Measurements from ENCODE around the gene GRM4.

The GRM4 gene

DNA sequence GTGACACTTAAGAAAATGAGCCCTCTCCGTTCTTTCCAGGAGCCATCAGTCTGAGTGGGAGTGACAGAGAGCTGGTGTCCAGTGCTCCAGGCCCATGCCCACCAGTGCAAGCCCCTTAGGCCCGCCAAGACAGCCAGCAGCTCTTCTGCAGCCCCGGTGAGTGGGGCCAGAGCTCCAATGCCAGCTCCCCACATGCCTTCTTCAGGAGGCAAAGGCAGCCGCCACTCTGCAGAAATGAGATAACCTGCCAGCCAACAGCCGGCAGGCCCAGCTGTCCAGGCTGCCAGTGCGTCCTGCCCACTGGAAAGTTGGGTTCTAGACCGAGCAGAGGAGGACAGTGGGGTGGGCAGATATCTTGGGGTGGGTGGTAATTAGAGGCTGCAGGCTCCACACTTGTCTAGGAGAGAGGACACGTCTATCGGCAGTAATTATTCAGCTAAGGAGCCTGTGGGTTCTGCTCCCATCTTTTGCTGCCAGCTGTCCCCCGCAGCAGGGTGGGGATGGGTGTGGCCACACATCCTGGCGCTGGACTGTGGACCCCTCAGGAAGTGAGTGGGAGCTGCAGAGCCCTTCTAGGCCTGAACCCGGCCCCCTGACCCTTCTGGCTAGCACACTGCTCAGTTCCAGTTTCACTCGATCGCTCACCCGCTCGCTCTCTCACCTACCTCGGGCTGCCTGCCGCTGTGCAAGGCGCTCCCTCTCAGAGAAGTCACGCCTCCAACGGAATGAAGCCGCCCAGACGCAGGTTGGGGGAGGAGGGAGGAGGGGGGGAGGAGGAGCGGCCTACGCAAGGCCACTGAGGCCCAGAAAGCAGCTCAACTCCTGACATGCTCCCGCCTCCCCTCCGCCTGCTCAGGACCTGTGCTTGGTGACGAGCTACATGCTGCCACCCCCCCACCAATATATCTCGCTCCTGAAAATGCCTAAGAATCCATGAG, 3.6 kb downstream of the GRM4 start:
- no peak for DNase-seq (ENCODE audit: low read depth)

DNA sequence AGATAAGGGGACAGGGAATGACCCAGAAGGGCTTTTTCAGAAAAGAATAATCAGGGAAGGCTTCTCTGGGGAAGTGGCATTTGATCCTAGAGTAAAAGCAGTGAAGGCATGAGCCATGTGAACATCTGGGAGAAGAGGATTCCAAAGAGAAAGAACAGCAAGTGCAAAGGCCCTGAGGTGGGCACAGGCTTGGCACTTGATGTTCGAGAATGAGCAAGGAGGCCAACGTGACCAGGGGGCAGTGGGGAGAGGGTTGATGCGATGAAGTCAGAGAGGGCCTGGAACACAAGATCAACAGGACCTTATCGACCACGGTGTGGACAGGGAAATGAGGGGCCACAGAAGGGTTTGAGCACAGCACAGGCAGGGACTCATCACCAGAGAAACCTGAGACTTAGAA, 5.8 kb downstream of the GRM4 start:
- DNase-seq (ENCODE audit: low read depth) = no peak

GRCh38 chr6:34138914-34139510, 6.9 kb downstream of the GRM4 start:
- no peak for DNase-seq (ENCODE audit: low read depth)

GRCh38 chr6:34138191-34138590, 7.7 kb downstream of the GRM4 start:
- DNase-seq (ENCODE audit: low read depth) = no peak

DNA sequence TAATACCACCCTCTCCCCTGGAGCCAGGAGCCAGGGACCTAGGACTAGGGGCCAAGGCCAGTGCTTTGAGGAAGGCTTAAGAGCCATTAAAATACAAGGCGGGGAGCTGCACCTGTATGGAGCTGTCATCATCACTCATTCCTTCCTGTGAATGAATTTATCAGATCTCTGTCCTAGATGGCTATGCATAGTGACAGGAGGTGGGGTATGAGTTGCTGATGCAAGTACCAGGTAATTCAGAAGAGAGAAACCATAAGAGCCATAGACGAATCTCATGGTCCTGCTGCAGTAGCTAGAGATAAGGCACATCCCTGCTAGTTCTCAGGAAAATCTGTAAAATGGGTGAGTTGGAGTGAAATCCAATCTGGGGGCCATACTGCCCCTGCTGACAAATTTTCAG, 10.3 kb downstream of the GRM4 start:
- DNase-seq (ENCODE audit: low read depth) = no peak

DNA sequence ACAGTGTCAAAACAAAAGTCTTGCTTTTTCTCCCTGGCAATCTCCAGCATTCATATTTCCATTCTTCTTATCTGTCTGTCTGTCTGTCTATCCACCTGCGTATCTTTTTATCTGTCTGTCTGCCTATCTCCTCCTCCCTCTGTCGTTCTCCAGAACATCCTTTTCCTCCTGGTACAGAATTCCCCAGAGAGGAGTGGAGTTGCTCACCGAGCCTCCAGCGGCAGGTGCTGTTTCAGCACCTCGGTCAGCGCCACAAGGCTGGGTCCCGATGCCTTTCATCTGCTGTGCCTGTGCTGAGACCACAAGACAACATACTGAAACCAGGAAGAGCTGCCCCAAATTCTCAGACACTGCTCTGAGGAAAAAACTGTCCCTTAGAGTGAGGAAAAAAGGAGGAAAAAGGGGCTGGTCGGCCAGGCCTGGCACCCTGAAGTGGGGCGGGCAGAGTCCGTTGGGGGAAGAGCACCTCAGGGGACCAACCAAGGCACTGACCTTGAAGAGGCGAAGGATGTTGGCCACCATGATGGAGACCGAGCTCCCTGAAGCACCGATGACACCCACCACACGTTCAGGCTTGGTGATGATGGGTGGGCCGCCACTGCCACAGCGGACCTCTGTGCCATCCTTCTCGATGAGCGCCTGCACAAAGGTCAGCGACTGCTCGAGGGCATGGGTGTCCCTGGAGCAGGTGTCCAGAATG, 13.3 kb downstream of the GRM4 start:
- DNase-seq (ENCODE audit: low read depth) = no peak

DNA sequence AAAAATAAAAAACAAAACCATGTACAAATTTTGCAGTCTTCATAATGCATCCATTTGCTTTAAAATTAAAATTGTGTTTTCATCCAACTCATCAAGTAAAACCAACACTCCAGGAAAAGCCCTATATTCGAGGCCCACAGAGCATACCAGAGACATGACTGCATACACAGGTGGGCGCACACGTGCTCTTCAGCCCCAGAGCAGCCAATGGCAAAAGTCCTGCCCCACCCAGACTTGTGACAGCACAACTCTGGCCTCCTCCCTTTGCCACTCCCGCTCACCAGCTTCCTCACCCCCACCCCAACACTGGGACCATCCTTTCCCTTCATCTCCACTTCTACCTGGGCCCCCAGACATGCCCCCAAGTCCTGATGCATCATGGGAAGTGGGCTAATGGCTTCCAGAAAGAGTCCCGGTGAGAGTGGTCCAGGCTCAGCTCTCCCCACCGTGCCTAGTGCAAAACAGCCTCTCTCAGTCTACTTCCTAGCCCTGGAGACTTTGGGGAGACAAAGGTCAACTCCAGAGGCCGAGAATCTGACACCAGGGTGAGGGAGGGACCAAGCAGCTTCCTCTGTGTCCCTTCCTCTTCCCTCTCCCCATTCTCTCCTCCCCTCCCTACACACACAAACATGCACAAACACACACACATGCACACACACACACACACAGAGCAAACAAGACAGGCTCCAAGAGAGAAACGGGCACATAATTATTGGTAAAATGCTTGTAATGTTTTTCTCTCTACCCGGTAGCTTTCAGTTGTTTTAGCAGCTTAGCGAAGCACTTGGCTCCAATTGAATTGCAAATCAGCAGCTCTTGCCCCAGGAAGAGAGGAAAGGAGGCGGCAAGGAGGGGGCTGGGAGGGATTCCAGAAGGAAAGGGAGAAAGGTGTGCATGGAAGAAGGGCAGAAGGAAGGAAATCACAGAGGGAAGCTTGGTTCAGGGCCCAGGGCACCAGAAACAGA, 14.3 kb downstream of the GRM4 start:
- DNase-seq (ENCODE audit: low read depth) = no peak

DNA sequence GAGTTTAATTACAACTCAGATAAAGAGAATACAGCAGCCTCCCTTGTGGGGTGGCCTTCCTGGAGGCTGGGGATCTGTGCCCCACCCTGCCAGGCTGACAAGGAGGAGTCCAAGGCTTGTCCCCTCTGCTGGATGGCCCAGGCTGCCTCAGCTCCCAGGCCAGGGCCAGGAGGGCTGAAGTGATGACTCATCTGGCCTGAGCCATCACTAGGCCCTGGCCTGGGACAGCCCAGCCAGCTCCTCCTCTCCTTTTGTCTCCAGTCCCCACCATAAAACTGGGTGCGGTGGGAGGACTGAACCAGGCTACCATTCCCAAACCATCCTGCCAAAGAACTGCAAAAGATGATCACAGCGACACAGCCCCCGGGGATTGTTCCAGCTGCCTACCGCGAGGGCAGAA, 15.0 kb downstream of the GRM4 start:
- DNase-seq (ENCODE audit: low read depth) = no peak

- DNase-seq (ENCODE audit: low read depth) = no peak
These were observed 16.1 kb downstream of the GRM4 start for GRCh38 chr6:34129753-34130152.

- DNase-seq (ENCODE audit: low read depth) = no peak
These were observed 17.8 kb downstream of the GRM4 start for GRCh38 chr6:34128045-34128444.

DNA sequence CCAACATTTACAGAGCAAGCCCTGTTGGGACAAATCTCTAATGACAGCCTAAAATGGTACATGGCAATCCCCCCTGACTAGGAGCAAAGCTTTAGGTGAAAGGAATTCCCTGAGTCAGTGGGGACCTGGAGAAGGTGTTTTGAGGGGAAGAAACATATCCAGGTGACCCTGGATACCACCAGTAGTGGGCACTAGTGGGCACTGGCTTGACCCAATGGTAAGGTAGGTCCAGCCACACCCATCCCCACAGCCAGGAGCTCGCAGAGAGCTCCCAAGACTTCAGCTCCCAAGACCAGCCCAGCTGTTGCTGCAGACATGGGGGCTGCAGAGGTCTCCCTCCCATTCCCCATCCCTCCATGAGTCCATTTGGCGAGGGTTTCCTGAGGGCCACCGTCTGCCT, 19.5 kb downstream of the GRM4 start:
- no peak for DNase-seq (ENCODE audit: low read depth)

DNA sequence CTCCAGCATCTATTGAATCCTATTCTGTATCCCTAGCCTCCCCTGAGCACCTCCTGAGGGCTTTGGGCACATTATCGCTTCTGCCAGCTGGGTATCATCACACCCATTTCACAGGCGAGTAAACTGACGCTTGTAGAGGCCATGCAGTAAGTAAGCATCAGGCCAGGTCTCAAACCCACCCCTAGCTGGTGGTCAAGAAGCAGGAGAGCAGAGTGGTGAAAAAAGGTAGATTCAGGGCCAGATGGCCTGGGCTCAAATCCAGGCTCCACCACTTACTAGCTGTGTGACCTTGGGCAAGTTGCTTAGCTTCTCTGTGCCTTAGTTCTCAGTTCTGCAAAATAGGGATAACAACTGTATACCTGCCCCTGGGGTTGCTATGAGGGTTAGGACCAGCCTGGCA, 19.9 kb downstream of the GRM4 start:
- no peak for DNase-seq (ENCODE audit: low read depth)

GRCh38 chr6:34120953-34121675, 24.8 kb downstream of the GRM4 start:
- no peak for DNase-seq (ENCODE audit: low read depth)

DNA sequence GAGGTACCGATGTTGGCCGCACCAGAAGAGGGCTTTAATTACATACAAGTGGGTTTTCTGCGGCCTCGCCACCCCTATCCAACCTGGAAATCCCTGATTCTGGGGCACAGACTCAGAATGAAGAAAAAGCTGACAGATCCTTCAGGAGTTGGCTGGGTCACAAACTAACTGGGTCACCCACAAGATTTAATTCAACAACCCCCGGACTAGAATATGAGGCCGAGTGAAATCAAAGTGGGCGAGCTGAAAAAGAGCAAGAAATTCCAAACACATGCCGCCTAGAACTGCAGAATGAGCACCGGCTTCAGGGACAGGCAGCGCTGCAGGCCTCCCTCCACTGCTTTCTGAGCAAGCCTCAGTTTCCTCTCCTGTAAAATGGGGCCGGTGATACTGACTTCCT, 30.0 kb downstream of the GRM4 start:
- no peak for DNase-seq (ENCODE audit: low read depth)

GRCh38 chr6:34115403-34115795, 30.5 kb downstream of the GRM4 start:
- DNase-seq (ENCODE audit: low read depth) = no peak

DNA sequence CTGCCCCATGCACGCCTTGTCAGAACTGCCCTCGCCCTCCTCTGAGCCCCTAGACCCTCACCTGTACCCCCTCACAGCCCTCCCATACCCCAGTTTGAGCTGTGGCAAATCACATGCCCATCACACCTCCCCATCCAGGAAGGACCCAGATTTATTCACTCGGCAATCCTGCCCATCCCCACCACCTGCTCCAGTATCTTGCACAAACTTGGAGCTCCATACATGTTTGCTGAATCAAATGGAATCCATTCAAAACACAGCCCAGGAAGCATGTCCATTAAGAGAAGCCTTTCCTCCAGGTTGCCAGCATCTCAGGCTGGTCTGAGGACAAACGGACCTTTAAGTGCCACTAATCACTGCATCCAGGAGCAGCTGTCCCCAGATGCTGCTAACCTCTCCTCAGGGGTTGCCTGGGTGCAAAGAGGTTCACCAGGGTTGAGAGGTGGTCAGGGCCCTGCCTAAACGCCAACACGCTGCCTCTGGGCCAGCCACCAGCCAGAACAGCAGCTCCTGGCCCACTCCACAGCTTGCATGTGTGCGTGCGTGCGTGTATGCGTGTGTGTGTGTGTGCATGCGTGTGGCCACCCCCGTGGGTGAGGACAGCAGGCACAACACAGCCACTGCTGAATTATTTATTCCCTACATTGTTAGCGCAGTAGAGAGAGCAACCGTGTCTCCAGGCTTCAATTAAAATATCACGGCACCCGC, 31.0 kb downstream of the GRM4 start:
- DNase-seq (ENCODE audit: low read depth) = no peak

- DNase-seq (ENCODE audit: low read depth) = no peak
These were observed 32.4 kb downstream of the GRM4 start for GRCh38 chr6:34113532-34113931.

- no peak for DNase-seq (ENCODE audit: low read depth)
These were observed 33.8 kb downstream of the GRM4 start for GRCh38 chr6:34112126-34112525.

- DNase-seq (ENCODE audit: low read depth) = no peak
These were observed 35.3 kb downstream of the GRM4 start for GRCh38 chr6:34110610-34111009.

DNA sequence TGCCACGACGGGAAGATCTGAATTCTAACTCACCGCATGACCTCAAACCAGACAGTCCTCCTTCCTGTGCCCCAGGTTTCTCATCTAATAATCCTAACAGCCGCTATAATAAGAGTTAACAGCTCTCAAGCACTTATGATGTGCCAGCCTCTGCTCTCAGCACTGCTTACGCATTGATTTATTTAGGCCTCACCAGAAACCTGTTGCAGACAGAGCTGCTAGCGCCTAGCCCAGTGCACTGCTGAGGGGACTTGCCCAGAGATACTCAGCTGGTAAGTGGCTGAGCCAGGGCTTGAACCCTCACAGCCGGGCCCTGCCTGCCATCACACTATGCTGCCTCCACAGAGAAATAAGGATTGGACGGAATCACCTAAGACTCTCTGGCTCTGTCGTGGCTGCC, 37.7 kb downstream of the GRM4 start:
- no peak for DNase-seq (ENCODE audit: low read depth)

DNA sequence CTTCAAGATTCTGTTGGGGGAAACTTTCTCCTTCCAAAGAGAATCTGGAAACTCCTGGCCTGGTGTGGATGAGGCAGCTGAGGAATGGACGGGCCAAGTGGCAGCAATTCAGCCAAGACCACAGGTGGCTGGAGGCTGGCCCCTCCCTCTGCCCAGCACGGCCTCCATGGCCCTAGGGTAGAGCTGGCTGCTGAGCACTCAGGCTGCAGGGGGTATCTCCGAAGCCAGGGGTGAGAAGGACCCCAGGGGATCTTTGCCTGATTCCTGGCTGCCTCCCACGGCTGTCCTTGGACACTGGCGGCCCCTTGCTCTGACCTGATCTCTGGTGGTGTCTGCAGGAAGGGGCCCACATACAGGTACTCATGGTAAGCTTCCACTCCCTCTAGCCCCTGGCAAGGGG, 39.0 kb downstream of the GRM4 start:
- no peak for DNase-seq (ENCODE audit: low read depth)

Measured in fibroblast of the conjunctiva (primary cell).